Ovary (tissue), 9 donors: Measurements from ENCODE around the gene ADAMTS12. TPM values are rescaled to one million over a fixed set of nuclear protein-coding genes. Genes with fewer than 3 reads are reported as not detected.

Experiments used
- DNase-seq, 5 donors: peaks; one replicate each; pipeline ENCODE4 v3.0.0-alpha.2; 2019 to 2020
- H3K27ac ChIP-seq, 2 donors: fragments of 200-600 bp; one replicate each; pipeline versions ENCODE4 v1.5.1 to v1.8.0; 2019 to 2022
- H3K27me3 ChIP-seq: fragments of 200-600 bp; one replicate; pipeline ENCODE4 v1.8.0; 2022
- H3K36me3 ChIP-seq: fragments of 200-600 bp; sonication (generic); one replicate; pipeline ENCODE4 v1.5.1; 2019
- H3K4me1 ChIP-seq: one replicate; pipeline ENCODE4 v1.8.1; 2013; ENCODE audit warnings: mild to moderate bottlenecking, moderate library complexity; ENCODE audit not compliant: insufficient read depth
- H3K4me3 ChIP-seq: fragments of 200-600 bp; sonication (generic); one replicate; pipeline ENCODE4 v1.5.1; 2017
- H3K9me3 ChIP-seq, 2 donors: fragments of 200-600 bp in 1 of 2; sonication (generic) in 1 of 2; one replicate each; pipeline versions ENCODE4 v1.5.1 to v1.8.1; 2013 to 2019; ENCODE audit warnings: mild to moderate bottlenecking in 1 of 2, moderate library complexity in 1 of 2
- EP300 ChIP-seq: sonication (generic); formaldehyde crosslinking; IDR thresholded peaks from one replicate; pipeline ENCODE4 v1.6.1; 2017; ENCODE audit warnings: antibody characterized with exemption
- POLR2A ChIP-seq: fragments of 450-650 bp; IDR thresholded peaks from one replicate; pipeline ENCODE4 v1.6.1; 2017; ENCODE audit warnings: antibody characterized with exemption, mild to moderate bottlenecking, moderate library complexity
- WGBS, 3 donors: extraction: QIAGEN DNeasy Blood & Tissue Kit in 1 of 3; methylation state at CpG; one replicate each; pipeline versions ENCODE4 v1.1.5 to v1.1.7; 2013 to 2017; 5-methylcytosine and 5-hydroxymethylcytosine counted together
- intact Hi-C, 4 donors: fragments of 100-400 bp; cut with DNase I; formaldehyde crosslinking; loops; one replicate each; pipeline versions ENCODE4 v1.11.0 to v1.15.1; 2022 to 2023
- polyA plus RNA-seq, 2 donors: library from polyadenylated mRNA; stranded (reverse); fragments of 200-250 nt in 1 of 2; fragments of 350-450 nt in 1 of 2; fragmentation: Illumina TruSeq in 1 of 2; extraction: RNeasy Lipid Tissue Mini Kit (QIAGEN cat#74804) in 1 of 2; gene quantifications; one replicate each; pipeline ENCODE4 v1.2.3, GENCODE V29; 2013 to 2014
- total RNA-seq, 7 donors: library from RNA; depleted of rRNA in 2 of 7; stranded (reverse); fragments of >200 nt in 2 of 7; fragmentation: NEBNext Ultra II Directional in 3 of 7; extraction: Animal tissue kit (Norgen Biotek cat#: 25700) in 3 of 7; gene quantifications; one replicate each; pipeline versions ENCODE4 v1.1.0 to v1.2.4, GENCODE V29; 2016 to 2023
- TF ChIP-seq, protein P1 (sequence below), 3 donors: fragments of 450-650 bp in 2 of 3; fragments of 200-600 bp in 1 of 3; IDR thresholded peaks; one replicate each; pipeline versions ENCODE4 v1.5.1 to v1.8.0; 2016 to 2022; ENCODE audit warnings: antibody characterized with exemption in 3 of 3, mild to moderate bottlenecking in 1 of 3
- donor health status: DM: no; HTN: no; CAD: no; lungs with moderate emphysema.
- donor health status: DM: no; HTN: no; CAD: no.
- donor health status: Bipolar disorder and iron deficiency.
- donor health status: DM: yes; HTN: yes; CAD: no.
- donor health status: DM: no; HTN: no; CAD: no.
- donor health status: DM: yes; HTN: yes; CAD: no.

The ADAMTS12 gene
- total and polyA plus RNA-seq, 9 donors = 2.9 to 9.8 (median 5.5) TPM

DNA sequence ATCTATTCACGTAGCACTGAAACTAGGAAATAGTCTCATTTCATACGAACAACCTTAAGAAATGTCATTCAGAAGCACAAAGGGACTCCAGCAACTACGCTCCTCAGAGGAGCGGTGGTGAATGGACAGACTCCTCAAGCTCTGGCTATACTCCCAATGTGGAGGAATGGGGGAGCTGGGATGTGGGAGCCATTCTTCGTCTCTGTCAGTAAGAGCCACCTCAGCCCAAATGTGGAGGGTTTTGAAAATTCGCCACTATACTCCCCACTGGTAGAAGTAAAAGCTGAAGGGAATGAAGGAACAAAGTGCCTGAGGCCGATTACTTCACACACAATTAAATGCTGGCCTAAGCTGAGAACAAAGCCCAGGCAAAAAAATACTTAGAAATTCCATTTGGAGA, 96.3 kb downstream of the ADAMTS12 start:
- intact Hi-C loops = no loop called here
- Histone ChIP-seq H3K4me3 (no peak overlapping the region), H3K4me1 (no peaks in the 10 kb centered on the region), H3K27ac (no peak overlapping the region), H3K27me3 (no peaks in the 10 kb centered on the region), H3K9me3 (no peaks in the 10 kb centered on the region), H3K36me3 (no peaks in the 10 kb centered on the region)
- WGBS, 3 donors = 79 to 91% (median 91%) methylated on average over 7 of the region's 7 CpGs
- DNase-seq = no peak
- TF ChIP-seq, protein P1, sequence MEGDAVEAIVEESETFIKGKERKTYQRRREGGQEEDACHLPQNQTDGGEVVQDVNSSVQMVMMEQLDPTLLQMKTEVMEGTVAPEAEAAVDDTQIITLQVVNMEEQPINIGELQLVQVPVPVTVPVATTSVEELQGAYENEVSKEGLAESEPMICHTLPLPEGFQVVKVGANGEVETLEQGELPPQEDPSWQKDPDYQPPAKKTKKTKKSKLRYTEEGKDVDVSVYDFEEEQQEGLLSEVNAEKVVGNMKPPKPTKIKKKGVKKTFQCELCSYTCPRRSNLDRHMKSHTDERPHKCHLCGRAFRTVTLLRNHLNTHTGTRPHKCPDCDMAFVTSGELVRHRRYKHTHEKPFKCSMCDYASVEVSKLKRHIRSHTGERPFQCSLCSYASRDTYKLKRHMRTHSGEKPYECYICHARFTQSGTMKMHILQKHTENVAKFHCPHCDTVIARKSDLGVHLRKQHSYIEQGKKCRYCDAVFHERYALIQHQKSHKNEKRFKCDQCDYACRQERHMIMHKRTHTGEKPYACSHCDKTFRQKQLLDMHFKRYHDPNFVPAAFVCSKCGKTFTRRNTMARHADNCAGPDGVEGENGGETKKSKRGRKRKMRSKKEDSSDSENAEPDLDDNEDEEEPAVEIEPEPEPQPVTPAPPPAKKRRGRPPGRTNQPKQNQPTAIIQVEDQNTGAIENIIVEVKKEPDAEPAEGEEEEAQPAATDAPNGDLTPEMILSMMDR (IDR thresholded peaks at IDR 0.05) = no peak
- no peak for TF ChIP-seq POLR2A

GRCh38 chr5:33794550-33795181, 97.1 kb downstream of the ADAMTS12 start:
- DNase-seq = no peak
- H3K27me3 ChIP-seq = no peaks in the 10 kb centered on the region
- H3K4me3 ChIP-seq = no peak overlapping the region
- no peak overlapping the region for H3K27ac ChIP-seq
- no peaks in the 10 kb centered on the region for H3K9me3 ChIP-seq
- intact Hi-C loops = no loop called here
- H3K36me3 ChIP-seq = no peaks in the 10 kb centered on the region
- no peaks in the 10 kb centered on the region for H3K4me1 ChIP-seq
- TF ChIP-seq EP300 (no peak), POLR2A (no peak)
- TF ChIP-seq, protein P1 (IDR thresholded peaks at IDR 0.05) = no peak
- WGBS, 3 donors = 77 to 83% (median 79%) methylated on average over 8 of the region's 8 CpGs

- Histone ChIP-seq H3K4me1 (no peaks in the 10 kb centered on the region), H3K36me3 (no peaks in the 10 kb centered on the region), H3K27ac (no peak overlapping the region), H3K4me3 (no peak overlapping the region), H3K27me3 (no peaks in the 10 kb centered on the region), H3K9me3 (no peaks in the 10 kb centered on the region)
- WGBS, 3 donors = 83 to 92% (median 87%) methylated on average over 19 of the region's 19 CpGs
- no peak for TF ChIP-seq EP300
- TF ChIP-seq, protein P1 (IDR thresholded peaks at IDR 0.05) = no peak
- no peak for TF ChIP-seq POLR2A
- DNase-seq = no peak
- intact Hi-C loops = no loop called here
Observed at GRCh38 chr5:33793836-33794549, 97.8 kb downstream of the ADAMTS12 start.

DNA sequence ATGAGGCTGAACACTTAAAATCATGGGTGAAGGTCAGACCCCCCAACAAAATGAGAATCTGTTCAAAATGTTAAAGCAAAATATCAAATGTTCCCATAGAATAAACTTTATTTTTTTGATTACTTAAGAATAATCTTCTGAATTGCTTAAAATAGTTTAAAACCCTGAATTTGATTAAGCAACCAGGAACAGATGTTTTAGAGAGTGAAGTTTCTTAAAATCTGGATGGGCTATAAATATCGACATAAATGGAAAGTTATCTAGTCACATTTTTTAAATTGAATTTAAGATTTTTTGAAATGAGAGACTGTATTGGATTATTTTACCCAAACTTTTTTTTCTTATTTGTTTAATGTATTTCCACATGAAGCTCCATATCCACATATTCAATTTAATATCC, 98.5 kb downstream of the ADAMTS12 start:
- intact Hi-C loops = no loop called here
- Histone ChIP-seq H3K27ac (no peak overlapping the region), H3K9me3 (no peaks in the 10 kb centered on the region), H3K36me3 (no peaks in the 10 kb centered on the region), H3K4me1 (no peaks in the 10 kb centered on the region), H3K27me3 (no peaks in the 10 kb centered on the region), H3K4me3 (no peak overlapping the region)
- no peak for DNase-seq
- 18 to 45% (median 28%) methylated on average over 1 of the region's 1 CpG for WGBS, 3 donors
- TF ChIP-seq EP300 = no peak
- no peak for TF ChIP-seq POLR2A
- TF ChIP-seq, protein P1 (IDR thresholded peaks at IDR 0.05) = no peak
